22Rv1 (cell line): Measurements from ENCODE around the gene RNF220.

Source experiments
- H3K27ac ChIP-seq: fragments of 450-650 bp; 2 replicates; pipeline ENCODE4 v1.5.1; 2017
- ZFX ChIP-seq: fragments of 450-650 bp; IDR thresholded peaks from 2 replicates; pipeline ENCODE4 v1.6.1; 2017; ENCODE audit warnings: antibody characterized with exemption, borderline replicate concordance
- TF ChIP-seq, protein P1 (sequence below): fragments of 450-650 bp; IDR thresholded peaks from 2 replicates; pipeline ENCODE4 v1.5.1; 2017; ENCODE audit warnings: mild to moderate bottlenecking

Gene RNF220

DNA sequence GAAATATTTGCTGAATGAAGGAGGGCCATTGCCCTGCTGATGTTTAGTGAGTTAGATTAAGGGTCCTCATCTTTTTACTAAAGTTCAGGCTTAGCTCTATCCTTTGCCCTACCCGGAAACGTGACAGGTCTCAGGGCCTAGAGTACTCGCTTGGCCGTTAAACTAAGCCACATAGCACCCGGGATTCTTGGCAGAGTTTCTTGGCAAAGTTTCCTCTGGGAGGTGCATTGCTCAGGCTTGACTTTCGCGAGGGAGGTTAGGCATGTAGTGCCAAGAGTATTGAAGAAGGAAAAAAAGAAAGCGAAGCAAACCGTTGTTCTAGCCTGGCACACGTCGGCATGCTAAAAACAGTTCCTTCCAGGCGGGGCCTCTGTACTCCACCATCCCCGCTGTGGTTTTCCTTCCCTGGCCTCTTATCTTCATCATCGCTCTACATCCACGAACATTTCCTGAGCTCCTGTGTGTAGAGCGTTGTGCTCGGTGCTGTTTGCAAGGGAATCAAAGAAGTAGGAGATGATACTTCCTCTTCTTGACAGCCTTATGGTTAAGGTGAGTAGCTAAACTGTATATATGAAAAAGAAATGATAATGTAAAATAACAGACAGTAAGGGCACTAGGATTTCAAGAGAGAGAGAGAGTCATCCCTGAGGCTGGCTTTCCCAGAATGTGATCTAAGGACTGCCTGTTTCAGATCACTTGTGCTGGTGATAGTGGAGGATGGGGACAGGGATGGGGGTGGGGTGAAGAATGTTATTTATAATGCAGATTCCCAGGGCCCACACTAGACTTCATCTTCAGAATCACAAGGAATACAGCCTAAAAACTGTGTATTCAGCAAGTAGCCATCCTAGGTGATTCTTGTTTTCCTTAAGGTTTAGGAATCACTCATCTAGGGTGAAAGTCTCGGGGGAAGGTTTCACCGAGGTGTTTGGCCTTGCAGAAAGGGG lies 18.8 kb downstream of the RNF220 start:
- no peak overlapping the region for H3K27ac ChIP-seq
- TF ChIP-seq ZFX: no peak
- TF ChIP-seq, protein P1, sequence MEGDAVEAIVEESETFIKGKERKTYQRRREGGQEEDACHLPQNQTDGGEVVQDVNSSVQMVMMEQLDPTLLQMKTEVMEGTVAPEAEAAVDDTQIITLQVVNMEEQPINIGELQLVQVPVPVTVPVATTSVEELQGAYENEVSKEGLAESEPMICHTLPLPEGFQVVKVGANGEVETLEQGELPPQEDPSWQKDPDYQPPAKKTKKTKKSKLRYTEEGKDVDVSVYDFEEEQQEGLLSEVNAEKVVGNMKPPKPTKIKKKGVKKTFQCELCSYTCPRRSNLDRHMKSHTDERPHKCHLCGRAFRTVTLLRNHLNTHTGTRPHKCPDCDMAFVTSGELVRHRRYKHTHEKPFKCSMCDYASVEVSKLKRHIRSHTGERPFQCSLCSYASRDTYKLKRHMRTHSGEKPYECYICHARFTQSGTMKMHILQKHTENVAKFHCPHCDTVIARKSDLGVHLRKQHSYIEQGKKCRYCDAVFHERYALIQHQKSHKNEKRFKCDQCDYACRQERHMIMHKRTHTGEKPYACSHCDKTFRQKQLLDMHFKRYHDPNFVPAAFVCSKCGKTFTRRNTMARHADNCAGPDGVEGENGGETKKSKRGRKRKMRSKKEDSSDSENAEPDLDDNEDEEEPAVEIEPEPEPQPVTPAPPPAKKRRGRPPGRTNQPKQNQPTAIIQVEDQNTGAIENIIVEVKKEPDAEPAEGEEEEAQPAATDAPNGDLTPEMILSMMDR: no peak

GRCh38 chr1:44424747-44425146 lies 19.7 kb downstream of the RNF220 start:
- H3K27ac ChIP-seq: no peak overlapping the region
- TF ChIP-seq, protein P1: no peak
- TF ChIP-seq ZFX: no peak

DNA sequence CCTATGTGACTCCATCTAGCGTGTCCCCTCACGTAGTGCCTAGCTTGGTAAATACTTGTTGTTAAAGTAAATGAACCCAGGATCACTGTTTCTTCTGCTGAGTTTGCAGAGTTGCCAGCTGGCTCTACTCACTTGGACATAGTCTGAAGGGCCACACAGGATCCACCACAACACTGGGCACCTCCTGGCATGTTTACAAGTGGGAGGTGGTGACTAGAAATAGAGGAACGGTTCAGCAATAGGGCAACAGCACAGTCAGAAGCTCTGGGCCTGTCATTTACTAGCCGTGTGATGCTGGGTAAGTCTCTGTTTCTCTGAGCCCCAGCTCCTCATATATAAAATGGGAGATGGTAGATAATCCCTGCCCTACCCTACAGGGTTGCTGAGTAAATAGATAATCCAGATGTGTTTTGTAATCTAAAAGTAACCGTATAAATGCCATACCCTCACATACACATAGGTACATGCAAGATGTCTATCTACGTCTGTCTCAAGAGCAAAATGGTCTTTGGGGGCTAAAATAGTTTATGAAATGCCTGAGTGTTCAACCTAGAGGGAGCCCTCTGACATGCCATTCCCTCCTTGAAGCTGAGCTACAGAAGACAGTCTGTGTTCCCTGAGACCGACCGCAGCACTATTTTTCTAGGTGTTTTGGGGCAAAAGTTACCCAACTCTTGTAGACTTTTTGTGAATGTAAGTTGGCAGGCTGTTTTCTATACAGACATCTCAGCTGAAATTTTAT lies 20.5 kb downstream of the RNF220 start:
- no peak overlapping the region for H3K27ac ChIP-seq
- TF ChIP-seq, protein P1: no peak
- no peak for TF ChIP-seq ZFX

GRCh38 chr1:44431861-44432260 lies 26.8 kb downstream of the RNF220 start:
- no peak overlapping the region for H3K27ac ChIP-seq
- TF ChIP-seq, protein P1: no peak
- TF ChIP-seq ZFX: no peak

GRCh38 chr1:44433209-44433608 lies 28.2 kb downstream of the RNF220 start:
- TF ChIP-seq, protein P1: no peak
- TF ChIP-seq ZFX: no peak
- H3K27ac ChIP-seq: no peak overlapping the region

DNA sequence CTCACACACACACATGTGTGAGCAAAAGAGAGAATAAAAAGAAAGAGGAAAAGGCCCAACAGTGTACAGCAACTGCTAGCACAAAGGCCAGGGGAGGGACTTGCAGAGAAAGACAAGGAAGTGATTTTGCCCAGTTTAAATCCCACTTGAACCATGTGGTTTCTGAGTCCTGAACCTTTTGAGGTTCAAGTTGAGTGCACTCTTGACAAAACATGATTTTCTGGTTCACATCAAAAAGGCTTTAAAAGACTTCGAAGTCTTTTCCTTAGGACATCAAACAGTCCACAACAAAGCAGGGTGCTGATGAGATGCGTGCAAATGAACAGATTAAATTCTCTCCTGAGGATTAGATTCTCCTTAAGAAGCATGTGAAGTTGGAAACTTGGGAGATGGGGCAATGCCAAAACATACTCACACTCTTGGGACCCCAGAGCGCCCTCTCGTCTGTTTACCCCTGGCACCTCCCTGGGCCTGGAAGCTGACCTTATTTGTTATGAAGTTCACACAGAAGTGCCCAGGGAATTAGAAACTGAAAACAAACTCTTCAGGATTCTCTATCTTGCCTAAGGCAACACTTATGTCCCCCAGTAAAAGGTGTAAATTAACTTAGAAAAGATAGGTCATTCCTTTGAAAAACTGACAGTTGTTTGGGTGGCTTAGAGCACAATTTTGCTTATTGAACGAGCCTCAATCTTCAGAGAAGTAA lies 31.5 kb downstream of the RNF220 start:
- TF ChIP-seq, protein P1: no peak
- no peak for TF ChIP-seq ZFX
- H3K27ac ChIP-seq: no peak overlapping the region
